H1 (cell line): ENCODE data around the gene F10. TPM values are rescaled to one million over a fixed set of nuclear protein-coding genes. Genes with fewer than 3 reads are reported as not detected.

Experiments used
- CTCF ChIA-PET: fragments of 300-600 bp; sonication (Branson Sonifier 250); formaldehyde crosslinking; loops from one replicate; lab custom pipeline; 2021; ENCODE audit not compliant: partially characterized antibody; lab: Charles Lee
- POLR2A ChIA-PET: fragments of 300-600 bp; sonication (Branson Sonifier 250); formaldehyde crosslinking; loops from one replicate; lab custom pipeline; 2021; ENCODE audit warnings: inconsistent platforms; ENCODE audit not compliant: partially characterized antibody; lab: Charles Lee
- DNase-seq, 2 experiments: peaks; one replicate each; pipeline versions ENCODE4 v3.0.0 to v3.0.0-alpha.2; 2010 to 2022; ENCODE audit warnings: low spot score in 2 of 2, low read depth in 1 of 2, mixed read lengths in 1 of 2
- FAIRE-seq: peaks from 2 replicates; lab custom pipeline; 2011; peaks lifted over from hg19 to GRCh38; lab: Jason Lieb, UNC
- H2AFZ ChIP-seq: 2 replicates; pipeline ENCODE4 v1.8.1; 2012; ENCODE audit warnings: low read length, inconsistent platforms
- H2AK5ac ChIP-seq: 2 replicates; pipeline ENCODE4 v1.6.1; 2013; ENCODE audit warnings: low read depth, low read length
- H2BK120ac ChIP-seq: replicated peaks from 2 replicates; pipeline ENCODE3; 2013; ENCODE audit warnings: low read depth, low read length, inconsistent platforms
- H2BK12ac ChIP-seq: 2 replicates; pipeline ENCODE4 v1.6.1; 2013; ENCODE audit warnings: low read depth, low read length
- H2BK15ac ChIP-seq: 2 replicates; pipeline ENCODE4 v1.6.1; 2013; ENCODE audit warnings: low read length
- H2BK20ac ChIP-seq: 2 replicates; pipeline ENCODE4 v1.6.1; 2013; ENCODE audit warnings: low read length
- H2BK5ac ChIP-seq: 2 replicates; pipeline ENCODE4 v1.6.1; 2013; ENCODE audit warnings: low read depth, low read length
- H3K14ac ChIP-seq: 2 replicates; pipeline ENCODE4 v1.6.1; 2013; ENCODE audit warnings: inconsistent platforms; ENCODE audit not compliant: insufficient read length
- H3K18ac ChIP-seq: 2 replicates; pipeline ENCODE4 v1.6.1; 2013; ENCODE audit warnings: low read length; ENCODE audit errors: extremely low read depth
- H3K23ac ChIP-seq: 2 replicates; pipeline ENCODE4 v1.6.1; 2013; ENCODE audit warnings: inconsistent platforms; ENCODE audit not compliant: insufficient read length
- H3K23me2 ChIP-seq: 2 replicates; pipeline ENCODE4 v1.6.1; 2013; ENCODE audit warnings: low read depth, low read length
- H3K27ac ChIP-seq: 2 replicates; pipeline ENCODE4 v1.6.1; 2011; ENCODE audit warnings: low read depth, low read length, inconsistent platforms
- H3K27me3 ChIP-seq, 4 experiments: replicated peaks in 1 of 4; 1 replicate in 1 of 4; 2 replicates in 3 of 4; pipeline versions ENCODE4 v1.6.1 to v1.8.1; 2011 to 2013; ENCODE audit warnings: low read length in 3 of 4, mild to moderate bottlenecking in 3 of 4, inconsistent platforms in 2 of 4, mixed read lengths in 2 of 4, moderate library complexity in 1 of 4; ENCODE audit not compliant: control insufficient read depth in 3 of 4, insufficient read depth in 3 of 4; ENCODE audit errors: extremely low read depth in 1 of 4
- H3K36me3 ChIP-seq, 4 experiments: 2 replicates each; pipeline versions ENCODE4 v1.6.1 to v1.8.1; 2011 to 2013; ENCODE audit warnings: mild to moderate bottlenecking in 4 of 4, low read length in 3 of 4, moderate library complexity in 2 of 4, control low read depth in 1 of 4, inconsistent platforms in 1 of 4; ENCODE audit not compliant: insufficient read depth in 4 of 4, control insufficient read depth in 2 of 4
- H3K4ac ChIP-seq: replicated peaks from 2 replicates; pipeline ENCODE3; 2013; ENCODE audit warnings: low read length, low read depth, mixed read lengths, inconsistent platforms; ENCODE audit not compliant: insufficient read length
- H3K4me1 ChIP-seq, 4 experiments: replicated peaks in 1 of 4; 1 replicate in 1 of 4; 2 replicates in 3 of 4; pipeline versions ENCODE4 v1.6.1 to v1.8.1; 2011 to 2013; ENCODE audit warnings: low read length in 3 of 4, inconsistent platforms in 2 of 4, mixed read lengths in 1 of 4; ENCODE audit not compliant: insufficient read depth in 4 of 4, control insufficient read depth in 3 of 4
- H3K4me2 ChIP-seq, 2 experiments: 2 replicates each; pipeline versions ENCODE4 v1.6.1 to v1.8.1; 2011 to 2013; ENCODE audit warnings: low read depth in 2 of 2, low read length in 2 of 2, control low read depth in 1 of 2, inconsistent platforms in 1 of 2, mild to moderate bottlenecking in 1 of 2; ENCODE audit not compliant: insufficient read depth in 1 of 2
- H3K4me3 ChIP-seq, 4 experiments: fragments of 200-600, 300-600 bp in 1 of 4; sonication (generic), shearing (Covaris generic), sonication (Bioruptor Twin) in 1 of 4; 2 replicates each; pipeline versions ENCODE4 v1.5.1 to v1.8.1; 2011 to 2016; ENCODE audit warnings: low read length in 4 of 4, low read depth in 3 of 4, control low read depth in 2 of 4, inconsistent platforms in 2 of 4, mild to moderate bottlenecking in 2 of 4, mixed read lengths in 1 of 4, moderate library complexity in 1 of 4; ENCODE audit not compliant: insufficient read depth in 2 of 4; ENCODE audit errors: extremely low read depth in 1 of 4
- H3K56ac ChIP-seq: replicated peaks from 2 replicates; pipeline ENCODE3; 2013; ENCODE audit warnings: low read depth, mild to moderate bottlenecking, mixed read lengths, low read length, inconsistent platforms; ENCODE audit not compliant: insufficient read length
- H3K79me1 ChIP-seq: 2 replicates; pipeline ENCODE4 v1.6.1; 2013; ENCODE audit warnings: low read depth, low read length, control low read depth
- H3K79me2 ChIP-seq, 2 experiments: 2 replicates each; pipeline versions ENCODE4 v1.6.1 to v1.8.1; 2012 to 2013; ENCODE audit warnings: low read length in 2 of 2, mild to moderate bottlenecking in 2 of 2, inconsistent platforms in 1 of 2; ENCODE audit not compliant: insufficient read depth in 2 of 2, control insufficient read depth in 1 of 2
- H3K9ac ChIP-seq, 4 experiments: replicated peaks in 1 of 4; 1 replicate in 1 of 4; 2 replicates in 3 of 4; pipeline versions ENCODE4 v1.6.1 to v1.8.1; 2011 to 2013; ENCODE audit warnings: low read depth in 3 of 4, low read length in 3 of 4, control low read depth in 2 of 4, mild to moderate bottlenecking in 2 of 4, moderate library complexity in 2 of 4, inconsistent platforms in 1 of 4; ENCODE audit errors: extremely low read depth in 1 of 4
- H3K9me3 ChIP-seq, 2 experiments: 2 replicates each; pipeline versions ENCODE4 v1.6.1 to v1.8.1; 2012 to 2013; ENCODE audit warnings: mild to moderate bottlenecking in 2 of 2, moderate library complexity in 2 of 2, control low read depth in 1 of 2, inconsistent platforms in 1 of 2, low read depth in 1 of 2, low read length in 1 of 2, mixed read lengths in 1 of 2; ENCODE audit not compliant: insufficient read depth in 2 of 2
- H4K20me1 ChIP-seq, 2 experiments: replicated peaks in 1 of 2; 2 replicates each; pipeline versions ENCODE3 to v1.8.1; 2011 to 2013; ENCODE audit warnings: inconsistent platforms in 2 of 2, low read length in 2 of 2, mild to moderate bottlenecking in 1 of 2; ENCODE audit not compliant: insufficient read depth in 2 of 2, control insufficient read depth in 1 of 2
- H4K5ac ChIP-seq: 2 replicates; pipeline ENCODE4 v1.6.1; 2013; ENCODE audit warnings: low read length, low read depth, mixed read lengths, inconsistent platforms; ENCODE audit not compliant: insufficient read length
- H4K8ac ChIP-seq: 2 replicates; pipeline ENCODE4 v1.8.0; 2013; ENCODE audit warnings: mild to moderate bottlenecking, moderate library complexity, low read length, inconsistent platforms; ENCODE audit not compliant: insufficient read depth; ENCODE audit errors: extremely low read depth
- H4K91ac ChIP-seq: replicated peaks from 2 replicates; pipeline ENCODE3; 2013; ENCODE audit warnings: low read length, mixed read lengths, inconsistent platforms; ENCODE audit not compliant: insufficient read length
- ASH2L ChIP-seq: fragments of 200-600, 300-600 bp; sonication (generic); IDR thresholded peaks from one replicate; pipeline ENCODE4 v1.7.1; 2017; ENCODE audit warnings: low read length
- CBX5 ChIP-seq: fragments of 300-800, 300-1000 bp; sonication (generic); IDR thresholded peaks from 2 replicates; pipeline ENCODE4 v1.7.1; 2016; ENCODE audit warnings: antibody characterized with exemption, low read length, low read depth
- EGR1 ChIP-seq: IDR thresholded peaks from 2 replicates; pipeline ENCODE4 v1.6.1; 2011; ENCODE audit warnings: low read depth, low read length, borderline replicate concordance
- FOSL1 ChIP-seq: IDR thresholded peaks from 2 replicates; pipeline ENCODE4 v1.6.1; 2011; ENCODE audit warnings: mild to moderate bottlenecking, low read depth, low read length, moderate library complexity; ENCODE audit not compliant: insufficient read depth
- HDAC2 ChIP-seq, 2 experiments: fragments of 300-600 bp in 1 of 2; sonication (generic) in 1 of 2; IDR thresholded peaks; 2 replicates each; pipeline ENCODE4 v1.6.1; 2011 to 2012; ENCODE audit warnings: low read depth in 2 of 2, low read length in 2 of 2, mild to moderate bottlenecking in 2 of 2, moderate library complexity in 2 of 2, borderline replicate concordance in 1 of 2, inconsistent platforms in 1 of 2
- JUND ChIP-seq: IDR thresholded peaks from 2 replicates; pipeline ENCODE4 v1.6.1; 2011; ENCODE audit warnings: mild to moderate bottlenecking, improper control_type of control experiment, low read length
- KDM1A ChIP-seq: fragments of 200-600, 300-600 bp; sonication (generic); IDR thresholded peaks from 2 replicates; pipeline ENCODE4 v1.7.1; 2016; ENCODE audit warnings: mild to moderate bottlenecking, low read length, borderline replicate concordance
- KDM5A ChIP-seq: fragments of 200-600 bp; IDR thresholded peaks from 2 replicates; pipeline ENCODE4 v1.7.1; 2012; ENCODE audit warnings: mild to moderate bottlenecking, low read length, inconsistent platforms, mixed read lengths
- RXRA ChIP-seq: IDR thresholded peaks from 2 replicates; pipeline ENCODE4 v1.6.1; 2011; ENCODE audit warnings: low read depth, mild to moderate bottlenecking, low read length, moderate library complexity; ENCODE audit not compliant: insufficient read depth
- SUZ12 ChIP-seq: fragments of 200-600 bp; sonication (generic); IDR thresholded peaks from 2 replicates; pipeline ENCODE4 v1.6.1; 2012; ENCODE audit warnings: mild to moderate bottlenecking, inconsistent platforms, low read length, moderate library complexity, mixed read lengths
- TAF1 ChIP-seq: IDR thresholded peaks from 2 replicates; pipeline ENCODE4 v1.6.1; 2011; ENCODE audit warnings: mild to moderate bottlenecking, low read depth, low read length
- TBP ChIP-seq: IDR thresholded peaks from 2 replicates; pipeline ENCODE4 v1.6.1; 2011; ENCODE audit warnings: low read depth, low read length, improper control_type of control experiment
- WGBS, 2 experiments: shearing (Covaris generic) in 1 of 2; methylation state at CpG; one replicate each; pipeline versions ENCODE4 v1.1.6 to v1.1.7; 2013 to 2015; ENCODE audit warnings: low lambda C conversion rate in 2 of 2, mixed read lengths in 2 of 2, inconsistent platforms in 1 of 2, low coverage in 1 of 2, missing lambda C conversion rate in 1 of 2; ENCODE audit not compliant: insufficient replicate concordance in 2 of 2, insufficient coverage in 1 of 2, insufficient read length in 1 of 2; ENCODE audit errors: extremely low coverage in 1 of 2, missing lambda C conversion rate in 1 of 2; 5-methylcytosine and 5-hydroxymethylcytosine counted together
- polyA plus RNA-seq, 7 experiments: library from polyadenylated mRNA; depleted of rRNA in 3 of 7; stranded (reverse) in 5 of 7; unstranded in 2 of 7; fragments of >200 nt in 5 of 7; fragments of 200-250 nt in 2 of 7; gene quantifications; 1 replicate in 5 of 7; 2 replicates in 1 of 7; 4 replicates in 1 of 7; pipeline versions ENCODE4 v1.2.1 to v1.2.3, GENCODE V29; 2011 to 2013; ENCODE audit warnings: missing spikeins in 2 of 7, mixed read lengths in 2 of 7
- total RNA-seq: library from RNA; stranded (reverse); fragmentation: NEBNext Ultra II Directional; extraction: Animal tissue kit (Norgen Biotek cat#: 25700); gene quantifications from 2 replicates; pipeline ENCODE4 v1.2.1, GENCODE V29; 2021
- TF ChIP-seq, protein P1 (sequence below): IDR thresholded peaks from 2 replicates; pipeline ENCODE4 v1.6.1; 2012; ENCODE audit warnings: inconsistent platforms

F10 gene
- total and polyA plus RNA-seq, 2 of the 8 experiments (the other 6 are each of a cell fraction or from before 2014, with no cell fraction given): 2.0 to 4.2 TPM

- no peak overlapping the region for H3K9ac ChIP-seq
- FAIRE-seq: no peak
- TF ChIP-seq, protein P1, sequence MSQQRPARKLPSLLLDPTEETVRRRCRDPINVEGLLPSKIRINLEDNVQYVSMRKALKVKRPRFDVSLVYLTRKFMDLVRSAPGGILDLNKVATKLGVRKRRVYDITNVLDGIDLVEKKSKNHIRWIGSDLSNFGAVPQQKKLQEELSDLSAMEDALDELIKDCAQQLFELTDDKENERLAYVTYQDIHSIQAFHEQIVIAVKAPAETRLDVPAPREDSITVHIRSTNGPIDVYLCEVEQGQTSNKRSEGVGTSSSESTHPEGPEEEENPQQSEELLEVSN: no peak
- TF ChIP-seq EGR1: no peak
- no peak for TF ChIP-seq KDM5A
- no peak for TF ChIP-seq RXRA
- no peak for TF ChIP-seq TBP
- no peak for TF ChIP-seq SUZ12
- TF ChIP-seq TAF1: no peak
- no peak for TF ChIP-seq CBX5
- no peak for TF ChIP-seq FOSL1
- TF ChIP-seq ASH2L: no peak
- TF ChIP-seq JUND: no peak
- TF ChIP-seq KDM1A: no peak
- TF ChIP-seq HDAC2 (IDR thresholded peaks at IDR 0.05; ENCODE audit: borderline replicate concordance in 1 of 2, low read depth in 2 of 2, low read length in 2 of 2): no peak
Observed at GRCh38 chr13:113102727-113103126, 19.9 kb upstream of the F10 start.

More at GRCh38 chr13:113102727-113103126, 19.9 kb upstream of the F10 start:
- no peaks in the 10 kb centered on the region; a peak in 1 of 8 replicates for H3K36me3 ChIP-seq
- H3K27ac ChIP-seq: no peak overlapping the region
- H4K5ac ChIP-seq: no peak overlapping the region
- H3K4me2 ChIP-seq: no peak overlapping the region
- no peak overlapping the region for H4K91ac ChIP-seq
- no peak overlapping the region for H4K8ac ChIP-seq
- no peak overlapping the region for H2AFZ ChIP-seq
- WGBS, 2 experiments: 90 to 100% methylated on average over 5 to 12 of the region's 12 CpGs
- no peak overlapping the region for H2BK120ac ChIP-seq
- H2AK5ac ChIP-seq: peak overlapping the region; percentile 9; the same call in 1 of the 2 replicates
- peak overlapping the region; percentile 12; the same call in 1 of the 2 replicates for H2BK15ac ChIP-seq
- no peak overlapping the region for H3K56ac ChIP-seq
- H2BK20ac ChIP-seq: no peak overlapping the region
- H3K14ac ChIP-seq: no peak overlapping the region
- H3K9me3 ChIP-seq: no peaks in the 10 kb centered on the region
- POLR2A ChIA-PET: interaction anchor here (1.3 kb wide), 1 partner anchor 8 kb away, joined by 5 read pairs; no protein-coding TSS in a partner anchor
- H3K23ac ChIP-seq: no peak overlapping the region
- H3K27me3 ChIP-seq: no peaks in the 10 kb centered on the region
- peaks cover 0 to 6% of the 10 kb centered on the region in 2 experiments for H4K20me1 ChIP-seq
- no peak overlapping the region for H3K4me3 ChIP-seq
- H3K4me1 ChIP-seq: peaks cover 0 to 10% (median 6%) of the 10 kb centered on the region in 4 experiments; a peak in 6 of 7 replicates
- no peak overlapping the region for H2BK12ac ChIP-seq
- peaks cover 2% of the 10 kb centered on the region; the same call in 1 of the 2 replicates for H3K23me2 ChIP-seq
- CTCF ChIA-PET: interaction anchor here (0.8 to 3.3 kb wide), 5 partner anchors 12 to 73 kb away, joined by 3 to 14 read pairs (median 5); no protein-coding TSS in a partner anchor
- no peaks in the 10 kb centered on the region; the same call in 1 of the 2 replicates for H3K79me1 ChIP-seq
- H2BK5ac ChIP-seq: no peak overlapping the region
- H3K79me2 ChIP-seq: no peaks in the 10 kb centered on the region
- H3K18ac ChIP-seq: no peak overlapping the region
- no peak overlapping the region for H3K4ac ChIP-seq
- no peak for DNase-seq
